GM18517 (cell line): Measurements from ENCODE around the gene DTWD1.
"Not testable (repeated sequence)": the region's sequence is repeated elsewhere in the genome, so short reads cannot be mapped to it uniquely, and the experiment has no call there.

Experiments used
- ATAC-seq: cut with Tn5 transposase; IDR thresholded peaks from one replicate; pipeline ENCODE4 v1.9.1; 2021; ENCODE audit warnings: mild to moderate bottlenecking, moderate library complexity; ENCODE audit not compliant: unreplicated experiment

Gene DTWD1

GRCh38 chr15:49645277-49645676, 24.4 kb downstream of the DTWD1 start:
- ATAC-seq = no peak

- no peak for ATAC-seq
Measured at GRCh38 chr15:49645941-49646340, 25.1 kb downstream of the DTWD1 start.

- no peak for ATAC-seq
Measured at GRCh38 chr15:49646891-49647290, 26.0 kb downstream of the DTWD1 start.

GRCh38 chr15:49649987-49650386, 29.1 kb downstream of the DTWD1 start:
- no peak for ATAC-seq

- no peak for ATAC-seq
Measured at GRCh38 chr15:49650676-49651075, 29.8 kb downstream of the DTWD1 start.

GRCh38 chr15:49652922-49653321, 32.1 kb downstream of the DTWD1 start:
- no peak for ATAC-seq

- ATAC-seq = no peak
Measured at GRCh38 chr15:49656734-49657133, 35.9 kb downstream of the DTWD1 start.

GRCh38 chr15:49664716-49665115, 43.9 kb downstream of the DTWD1 start:
- ATAC-seq = no peak

GRCh38 chr15:49666486-49666885, 45.6 kb downstream of the DTWD1 start:
- not testable (repeated sequence) for ATAC-seq

- no peak for ATAC-seq
Measured at GRCh38 chr15:49669288-49669687, 48.4 kb downstream of the DTWD1 start.

GRCh38 chr15:49673861-49674260, 53.0 kb downstream of the DTWD1 start:
- no peak for ATAC-seq

- no peak for ATAC-seq
Measured at GRCh38 chr15:49674370-49674769, 53.5 kb downstream of the DTWD1 start.

- ATAC-seq = no peak
Measured at GRCh38 chr15:49675041-49675440, 54.2 kb downstream of the DTWD1 start.

- ATAC-seq = no peak
Measured at GRCh38 chr15:49678655-49679054, 57.8 kb downstream of the DTWD1 start.

- ATAC-seq = no peak
Measured at GRCh38 chr15:49686599-49686998, 65.8 kb downstream of the DTWD1 start.

- no peak for ATAC-seq
Measured at GRCh38 chr15:49688135-49688790, 67.4 kb downstream of the DTWD1 start.

- no peak for ATAC-seq
Measured at GRCh38 chr15:49692514-49693090, 71.8 kb downstream of the DTWD1 start.

GRCh38 chr15:49693498-49693897, 72.7 kb downstream of the DTWD1 start:
- no peak for ATAC-seq

GRCh38 chr15:49696433-49696832, 75.6 kb downstream of the DTWD1 start:
- no peak for ATAC-seq

- ATAC-seq = no peak
Measured at GRCh38 chr15:49697121-49697520, 76.3 kb downstream of the DTWD1 start.

GRCh38 chr15:49702982-49703381, 82.1 kb downstream of the DTWD1 start:
- not testable (repeated sequence) for ATAC-seq
